ENCODE measurements around the gene TSHZ2.
"Not testable (repeated sequence)": the region's sequence is repeated elsewhere in the genome, so short reads cannot be mapped to it uniquely, and the experiment has no call there.

TSHZ2 gene

GRCh38 chr20:53319716-53320115 is 347.6 kb downstream of the TSHZ2 start:
- no peak for DNase-seq (ENCODE audit: low spot score)

GRCh38 chr20:53320701-53321100 is 348.5 kb downstream of the TSHZ2 start:
- no peak for DNase-seq (ENCODE audit: low spot score)

- no peak for DNase-seq (ENCODE audit: low spot score)
These were observed 349.4 kb downstream of the TSHZ2 start for GRCh38 chr20:53321596-53321995.

- no peak for DNase-seq (ENCODE audit: low spot score)
These were observed 350.5 kb downstream of the TSHZ2 start for GRCh38 chr20:53322651-53323050.

- not testable (repeated sequence) for DNase-seq (ENCODE audit: low spot score)
These were observed 351.3 kb downstream of the TSHZ2 start for GRCh38 chr20:53323460-53323859.

GRCh38 chr20:53324816-53325215 is 352.7 kb downstream of the TSHZ2 start:
- no peak for DNase-seq (ENCODE audit: low spot score)

- DNase-seq (ENCODE audit: low spot score), result no peak
These were observed 356.8 kb downstream of the TSHZ2 start for GRCh38 chr20:53328961-53329360.

- DNase-seq (ENCODE audit: low spot score), result no peak
These were observed 357.6 kb downstream of the TSHZ2 start for GRCh38 chr20:53329781-53330180.

- DNase-seq (ENCODE audit: low spot score), result no peak
These were observed 358.5 kb downstream of the TSHZ2 start for GRCh38 chr20:53330601-53331140.

- no peak for DNase-seq (ENCODE audit: low spot score)
These were observed 359.2 kb downstream of the TSHZ2 start for GRCh38 chr20:53331151-53331973.

- DNase-seq (ENCODE audit: low spot score), result no peak
These were observed 360.1 kb downstream of the TSHZ2 start for GRCh38 chr20:53332022-53332837.

GRCh38 chr20:53334861-53335260 is 362.7 kb downstream of the TSHZ2 start:
- no peak for DNase-seq (ENCODE audit: low spot score)

- no peak for DNase-seq (ENCODE audit: low spot score)
These were observed 363.4 kb downstream of the TSHZ2 start for GRCh38 chr20:53335555-53335954.

- DNase-seq (ENCODE audit: low spot score), result no peak
These were observed 364.7 kb downstream of the TSHZ2 start for GRCh38 chr20:53336892-53337291.

- no peak for DNase-seq (ENCODE audit: low spot score)
These were observed 365.4 kb downstream of the TSHZ2 start for GRCh38 chr20:53337390-53338101.

GRCh38 chr20:53338716-53339115 is 366.6 kb downstream of the TSHZ2 start:
- DNase-seq (ENCODE audit: low spot score), result no peak

GRCh38 chr20:53342429-53342828 is 370.3 kb downstream of the TSHZ2 start:
- no peak for DNase-seq (ENCODE audit: low spot score)

- DNase-seq (ENCODE audit: low spot score), result no peak
These were observed 371.3 kb downstream of the TSHZ2 start for GRCh38 chr20:53343448-53343847.

- no peak for DNase-seq (ENCODE audit: low spot score)
These were observed 372.7 kb downstream of the TSHZ2 start for GRCh38 chr20:53344891-53345290.

- DNase-seq (ENCODE audit: low spot score), result no peak
These were observed 373.6 kb downstream of the TSHZ2 start for GRCh38 chr20:53345536-53346334.

- DNase-seq (ENCODE audit: low spot score), result no peak
These were observed 374.1 kb downstream of the TSHZ2 start for GRCh38 chr20:53346335-53346648.

GRCh38 chr20:53349730-53350129 is 377.6 kb downstream of the TSHZ2 start:
- DNase-seq (ENCODE audit: low spot score), result no peak

Measured in CD4-positive, alpha-beta T cell treated with Interleukin-6 at 100 ng/mL for 8 hours (primary cell).